D721Med (cell line): Measurements from ENCODE around the gene ENOX1.

ENCODE experiments used
- DNase-seq: peaks from one replicate; pipeline ENCODE4 v3.0.0; 2011; ENCODE audit warnings: low spot score; ENCODE audit not compliant: insufficient read length
- FAIRE-seq: peaks from 2 replicates; lab custom pipeline; 2011; peaks lifted over from hg19 to GRCh38; lab: Jason Lieb, UNC
- CTCF ChIP-seq: IDR thresholded peaks from 2 replicates; pipeline ENCODE4 v1.5.1; 2012; ENCODE audit warnings: mild to moderate bottlenecking, control low read depth; ENCODE audit not compliant: insufficient read depth; ENCODE audit errors: missing control alignments

The ENOX1 gene

GRCh38 chr13:43665388-43665787 is 121.4 kb downstream of the ENOX1 start:
- TF ChIP-seq CTCF = no peak
- DNase-seq = no peak

GRCh38 chr13:43664700-43665191 is 122.0 kb downstream of the ENOX1 start:
- TF ChIP-seq CTCF = no peak
- no peak for DNase-seq
- no peak for FAIRE-seq

More at GRCh38 chr13:43665388-43665787, 121.4 kb downstream of the ENOX1 start:
- FAIRE-seq = no peak

GRCh38 chr13:43663474-43664090 is 123.2 kb downstream of the ENOX1 start:
- DNase-seq = no peak
- FAIRE-seq = no peak
- TF ChIP-seq CTCF = no peak

- DNase-seq = no peak
- no peak for FAIRE-seq
- no peak for TF ChIP-seq CTCF
These were observed 123.8 kb downstream of the ENOX1 start for GRCh38 chr13:43662976-43663375.

GRCh38 chr13:43661161-43661830 is 125.5 kb downstream of the ENOX1 start:
- no peak for TF ChIP-seq CTCF
- no peak for FAIRE-seq
- no peak for DNase-seq

- no peak for DNase-seq
- TF ChIP-seq CTCF = no peak
- no peak for FAIRE-seq
These were observed 129.3 kb downstream of the ENOX1 start for GRCh38 chr13:43657485-43657884.

- no peak for TF ChIP-seq CTCF
- no peak for FAIRE-seq
- DNase-seq = no peak
These were observed 132.8 kb downstream of the ENOX1 start for GRCh38 chr13:43653980-43654379.
